GM12878 (cell line): ENCODE results near the gene HTRA2. TPM values are rescaled to one million over a fixed set of nuclear protein-coding genes. Genes with fewer than 3 reads are reported as not detected.

Experiments
- ASH2L ChIP-seq: fragments of 300-600, 200-600 bp; sonication (generic); IDR thresholded peaks from 2 replicates; pipeline ENCODE4 v1.6.1; 2017; ENCODE audit warnings: low read depth, mild to moderate bottlenecking, borderline replicate concordance
- ATF2 ChIP-seq: IDR thresholded peaks from 2 replicates; pipeline ENCODE4 v1.6.1; 2012; ENCODE audit warnings: low read length, inconsistent platforms
- ATF7 ChIP-seq: fragments of 450-650 bp; IDR thresholded peaks from 2 replicates; pipeline ENCODE4 v1.6.1; 2016; ENCODE audit warnings: low read depth, mild to moderate bottlenecking
- BACH1 ChIP-seq: fragments of 450-650 bp; IDR thresholded peaks from 2 replicates; pipeline ENCODE4 v1.6.1; 2017; ENCODE audit warnings: mild to moderate bottlenecking, borderline replicate concordance
- BCL11A ChIP-seq: IDR thresholded peaks from 2 replicates; pipeline ENCODE4 v1.6.1; 2011; ENCODE audit warnings: low read depth, low read length
- CBX5 ChIP-seq: sonication (generic); IDR thresholded peaks from 2 replicates; pipeline ENCODE4 v1.6.1; 2016; ENCODE audit warnings: low read depth, moderate library complexity, mild to moderate bottlenecking, inconsistent platforms
- CREB1 ChIP-seq: IDR thresholded peaks from 2 replicates; pipeline ENCODE4 v1.6.1; 2012; ENCODE audit warnings: low read depth, mild to moderate bottlenecking, inconsistent platforms
- CREM ChIP-seq: IDR thresholded peaks from 2 replicates; pipeline ENCODE4 v1.6.1; 2014; ENCODE audit warnings: antibody characterized with exemption, low read depth
- EP300 ChIP-seq, 2 experiments: fragments of 150-350 bp in 1 of 2; IDR thresholded peaks; 2 replicates each; pipeline ENCODE4 v1.6.1; 2011 to 2012; ENCODE audit warnings: low read depth in 2 of 2, low read length in 2 of 2, borderline replicate concordance in 1 of 2, improper control_type of control experiment in 1 of 2, inconsistent platforms in 1 of 2; ENCODE audit not compliant: control insufficient read depth in 1 of 2
- ETV6 ChIP-seq, 2 experiments: fragments of 450-650 bp in 1 of 2; IDR thresholded peaks in 1 of 2; conservative IDR thresholded peaks in 1 of 2; 2 replicates each; pipeline ENCODE4 v1.6.1; 2014; ENCODE audit warnings: antibody characterized with exemption in 1 of 2, borderline replicate concordance in 1 of 2, low read depth in 1 of 2, mild to moderate bottlenecking in 1 of 2, moderate library complexity in 1 of 2
- HDGF ChIP-seq: fragments of 450-650 bp; IDR thresholded peaks from 2 replicates; pipeline ENCODE4 v1.6.1; 2016; ENCODE audit warnings: antibody characterized with exemption
- IRF4 ChIP-seq: IDR thresholded peaks from 2 replicates; pipeline ENCODE4 v1.6.1; 2011; ENCODE audit warnings: low read depth, low read length
- NFIC ChIP-seq: IDR thresholded peaks from 2 replicates; pipeline ENCODE4 v1.6.1; 2012; ENCODE audit warnings: low read depth, mild to moderate bottlenecking, inconsistent platforms, low read length, moderate library complexity
- NRF1 ChIP-seq: conservative IDR thresholded peaks from 2 replicates; pipeline ENCODE4 v1.6.1; 2011; ENCODE audit warnings: mild to moderate bottlenecking, low read depth, low read length, improper control_type of control experiment
- POLR2A ChIP-seq: IDR thresholded peaks from 2 replicates; pipeline ENCODE4 v1.6.1; 2011; ENCODE audit warnings: low read depth, mild to moderate bottlenecking, low read length
- POLR2AphosphoS5 ChIP-seq: IDR thresholded peaks from 2 replicates; pipeline ENCODE4 v1.6.1; 2011; ENCODE audit warnings: mild to moderate bottlenecking, low read length, inconsistent platforms
- SMAD1 ChIP-seq: fragments of 450-650 bp; IDR thresholded peaks from 2 replicates; pipeline ENCODE4 v1.6.1; 2018; ENCODE audit warnings: mild to moderate bottlenecking, low read depth; ENCODE audit not compliant: partially characterized antibody
- SUZ12 ChIP-seq: fragments of 200-600 bp; sonication (generic); IDR thresholded peaks from one replicate; pipeline ENCODE4 v1.6.1; 2018; ENCODE audit warnings: antibody characterized with exemption, mild to moderate bottlenecking; ENCODE audit not compliant: unreplicated experiment
- WRNIP1 ChIP-seq: IDR thresholded peaks from 2 replicates; pipeline ENCODE4 v1.6.1; 2011; ENCODE audit warnings: low read depth, low read length, improper control_type of control experiment, borderline replicate concordance
- ZBTB11 ChIP-seq: fragments of 450-650 bp; formaldehyde crosslinking; IDR thresholded peaks from 2 replicates; pipeline ENCODE4 v1.5.0; 2022; ENCODE audit warnings: mild to moderate bottlenecking, missing genetic modification characterization
- ZNF687 ChIP-seq: fragments of 450-650 bp; IDR thresholded peaks from 2 replicates; pipeline ENCODE4 v1.6.1; 2017; ENCODE audit warnings: mild to moderate bottlenecking, moderate library complexity
- ZSCAN29 ChIP-seq: fragments of 450-650 bp; IDR thresholded peaks from 2 replicates; pipeline ENCODE4 v1.6.1; 2017; ENCODE audit warnings: mild to moderate bottlenecking, moderate library complexity
- polyA plus RNA-seq, 11 experiments: library from polyadenylated mRNA; depleted of rRNA in 4 of 11; unstranded in 6 of 11; stranded (reverse) in 5 of 11; fragments of >200 nt; fragmentation: Nextera tagmentation in 4 of 11; fragmentation: Illumina TruSeq in 1 of 11; extraction: Ambion mirVana in 4 of 11; extraction: Trizol in 1 of 11; gene quantifications; 1 replicate in 1 of 11; 2 replicates in 10 of 11; pipeline versions ENCODE4 v1.2.1 to v1.2.3, GENCODE V29; 2011 to 2016; ENCODE audit warnings: inconsistent platforms in 2 of 11, missing spikeins in 2 of 11, low read depth in 1 of 11
- total RNA-seq, 4 experiments: library from RNA; depleted of rRNA in 3 of 4; stranded (reverse); fragments of >200 nt in 3 of 4; fragmentation: Illumina TruSeq in 1 of 4; extraction: Trizol in 1 of 4; gene quantifications; 2 replicates each; pipeline versions ENCODE4 v1.2.1 to v1.2.3, GENCODE V29; 2013 to 2021

Gene HTRA2
- total and polyA plus RNA-seq, 10 of the 15 experiments (the other 5 are each of a cell fraction or from before 2014, with no cell fraction given): 42.3 to 73.9 (median 54.6) TPM

- TF ChIP-seq ATF2 (no peak), POLR2A (peak; percentile 44; the same call in 1 of the 2 replicates), EP300 (IDR thresholded peaks at IDR 0.05; ENCODE audit: borderline replicate concordance in 1 of 2, control insufficient read depth in 1 of 2, low read depth in 2 of 2, low read length in 2 of 2) (no peak), SUZ12 (no peak), ETV6 (conservative IDR thresholded peaks at IDR 0.05 in 1 of 2, IDR thresholded peaks at IDR 0.05 in 1 of 2; ENCODE audit: borderline replicate concordance in 1 of 2, low read depth in 1 of 2) (no peak), ZBTB11 (no peak), ZNF687 (no peak), CREB1 (no peak), ASH2L (no peak), BCL11A (no peak), NFIC (no peak), ZSCAN29 (no peak), NRF1 (0 out of 2 replicates have a peak, but pooled peaks have one; percentile 8), HDGF (no peak), ATF7 (peak; percentile 63), CREM (peak; percentile 43; the same call in 1 of the 2 replicates), CBX5 (no peak), POLR2AphosphoS5 (peak; percentile 72), BACH1 (no peak), IRF4 (no peak), WRNIP1 (no peak), SMAD1 (no peak)
Observed at GRCh38 chr2:74525717-74526648, 3.8 kb upstream of the HTRA2 start, which contains the start of gene DQX1 (continued).
